Suprapubic skin (tissue), 4 donors: ENCODE data around the gene DCAF10. TPM values are rescaled to one million over a fixed set of nuclear protein-coding genes. Genes with fewer than 3 reads are reported as not detected.
"Not testable (repeated sequence)": the region's sequence is repeated elsewhere in the genome, so short reads cannot be mapped to it uniquely, and the experiment has no call there.

Experiments used
- DNase-seq, 2 donors: peaks; one replicate each; pipeline ENCODE4 v3.0.0-alpha.2; 2019; ENCODE audit warnings: low spot score in 2 of 2
- H3K27ac ChIP-seq: fragments of 200-600 bp; sonication (generic); one replicate; pipeline ENCODE4 v1.5.1; 2019
- H3K27me3 ChIP-seq: fragments of 200-600 bp; sonication (generic); one replicate; pipeline ENCODE4 v1.5.1; 2019
- H3K36me3 ChIP-seq: fragments of 200-600 bp; sonication (generic); one replicate; pipeline ENCODE4 v1.5.1; 2019
- H3K4me1 ChIP-seq: fragments of 200-600 bp; sonication (generic); one replicate; pipeline ENCODE4 v1.5.1; 2019
- H3K4me3 ChIP-seq: fragments of 200-600 bp; sonication (generic); one replicate; pipeline ENCODE4 v1.5.1; 2019; ENCODE audit warnings: mild to moderate bottlenecking
- H3K9me3 ChIP-seq: fragments of 200-600 bp; sonication (generic); one replicate; pipeline ENCODE4 v1.5.1; 2019
- EP300 ChIP-seq: sonication (generic); formaldehyde crosslinking; IDR thresholded peaks from one replicate; pipeline ENCODE4 v1.6.1; 2017; ENCODE audit warnings: antibody characterized with exemption
- POLR2A ChIP-seq, 2 donors: fragments of 450-650 bp; IDR thresholded peaks; one replicate each; pipeline ENCODE4 v1.6.1; 2017; ENCODE audit warnings: antibody characterized with exemption in 2 of 2, mild to moderate bottlenecking in 2 of 2, moderate library complexity in 2 of 2
- POLR2AphosphoS5 ChIP-seq, 3 donors: sonication (generic); formaldehyde crosslinking; IDR thresholded peaks; one replicate each; pipeline ENCODE4 v1.6.1; 2017; ENCODE audit warnings: antibody characterized with exemption in 3 of 3
- WGBS: methylation state at CpG from one replicate; pipeline ENCODE4 v1.1.5; 2018; 5-methylcytosine and 5-hydroxymethylcytosine counted together
- total RNA-seq, 4 donors: library from RNA; depleted of rRNA; stranded (reverse); fragments of >200 nt; gene quantifications; one replicate each; pipeline ENCODE4 v1.1.0, GENCODE V29; 2016
- TF ChIP-seq, protein P1 (sequence below), 2 donors: fragments of 200-600 bp in 1 of 2; fragments of 450-650 bp in 1 of 2; sonication (generic) in 1 of 2; IDR thresholded peaks; one replicate each; pipeline ENCODE4 v1.5.1; 2016 to 2019; ENCODE audit warnings: antibody characterized with exemption in 2 of 2, mild to moderate bottlenecking in 1 of 2, moderate library complexity in 1 of 2

The DCAF10 gene
- total RNA-seq, 4 donors from 2014 or later: 21.7 to 47.6 (median 26.6) TPM

DNA sequence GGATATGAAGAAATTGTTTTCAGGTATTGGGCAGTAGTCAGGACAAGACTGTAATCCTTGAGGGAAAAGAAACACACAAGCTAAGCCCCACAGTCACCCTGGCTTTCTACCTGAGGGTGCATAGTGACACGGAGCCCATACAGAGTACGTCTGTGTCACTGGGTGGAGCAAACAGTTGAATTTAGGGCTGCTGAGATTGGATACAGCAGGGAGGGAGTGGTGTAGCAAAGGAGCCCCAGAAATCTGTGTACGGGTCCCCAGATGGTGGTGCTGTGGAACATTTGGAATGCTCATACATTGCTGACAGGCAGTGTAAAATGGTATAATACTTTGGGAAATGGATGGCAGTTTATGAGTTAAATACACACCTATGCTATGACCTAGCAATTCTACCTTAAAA, 41.9 kb upstream of the DCAF10 start:
- H3K36me3 ChIP-seq: peaks cover 5% of the 10 kb centered on the region
- DNase-seq: no peak
- no peak overlapping the region for H3K4me3 ChIP-seq
- no peaks in the 10 kb centered on the region for H3K9me3 ChIP-seq
- no peak overlapping the region for H3K27ac ChIP-seq
- TF ChIP-seq POLR2A (IDR thresholded peaks at IDR 0.05) (no peak), POLR2AphosphoS5 (IDR thresholded peaks at IDR 0.05) (no peak), EP300 (no peak)
- TF ChIP-seq, protein P1, sequence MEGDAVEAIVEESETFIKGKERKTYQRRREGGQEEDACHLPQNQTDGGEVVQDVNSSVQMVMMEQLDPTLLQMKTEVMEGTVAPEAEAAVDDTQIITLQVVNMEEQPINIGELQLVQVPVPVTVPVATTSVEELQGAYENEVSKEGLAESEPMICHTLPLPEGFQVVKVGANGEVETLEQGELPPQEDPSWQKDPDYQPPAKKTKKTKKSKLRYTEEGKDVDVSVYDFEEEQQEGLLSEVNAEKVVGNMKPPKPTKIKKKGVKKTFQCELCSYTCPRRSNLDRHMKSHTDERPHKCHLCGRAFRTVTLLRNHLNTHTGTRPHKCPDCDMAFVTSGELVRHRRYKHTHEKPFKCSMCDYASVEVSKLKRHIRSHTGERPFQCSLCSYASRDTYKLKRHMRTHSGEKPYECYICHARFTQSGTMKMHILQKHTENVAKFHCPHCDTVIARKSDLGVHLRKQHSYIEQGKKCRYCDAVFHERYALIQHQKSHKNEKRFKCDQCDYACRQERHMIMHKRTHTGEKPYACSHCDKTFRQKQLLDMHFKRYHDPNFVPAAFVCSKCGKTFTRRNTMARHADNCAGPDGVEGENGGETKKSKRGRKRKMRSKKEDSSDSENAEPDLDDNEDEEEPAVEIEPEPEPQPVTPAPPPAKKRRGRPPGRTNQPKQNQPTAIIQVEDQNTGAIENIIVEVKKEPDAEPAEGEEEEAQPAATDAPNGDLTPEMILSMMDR (IDR thresholded peaks at IDR 0.05): no peak
- no peaks in the 10 kb centered on the region for H3K27me3 ChIP-seq
- peaks cover 12% of the 10 kb centered on the region for H3K4me1 ChIP-seq
- WGBS: 82% methylated on average over 3 of the region's 3 CpGs

DNA sequence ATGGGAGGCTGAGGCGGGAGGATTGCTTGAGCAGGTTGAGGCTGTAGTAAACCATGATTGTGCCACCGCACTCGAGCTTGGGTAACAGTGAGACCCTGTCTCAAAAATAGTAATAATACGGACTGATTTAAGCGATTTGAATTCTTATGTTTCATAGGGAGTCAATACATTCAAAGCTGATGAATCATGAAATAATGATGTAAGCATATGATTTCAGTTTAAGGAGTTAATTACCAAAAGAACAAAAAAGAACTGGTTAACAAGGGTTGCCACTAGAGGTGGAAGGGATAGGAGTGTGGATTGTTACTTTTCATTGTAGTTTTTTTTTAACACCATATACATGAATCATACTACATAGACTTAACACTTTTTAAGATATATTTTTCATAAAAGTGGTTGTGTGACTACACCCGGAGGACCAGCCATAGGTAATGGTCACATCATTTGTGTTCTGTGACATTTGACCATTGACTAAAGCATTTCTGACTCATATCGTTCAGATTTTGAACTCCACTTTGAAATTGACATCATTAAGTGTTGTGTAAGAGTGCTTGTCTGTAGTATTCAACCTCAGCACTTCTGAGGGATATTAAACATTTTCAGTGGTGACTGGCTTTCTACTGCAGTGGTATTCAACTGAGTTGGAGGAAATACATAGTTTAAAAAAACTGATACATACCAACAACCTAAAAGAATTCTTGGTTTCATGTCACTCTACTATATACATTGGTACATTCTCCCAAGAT, 40.0 kb upstream of the DCAF10 start:
- TF ChIP-seq POLR2AphosphoS5 (IDR thresholded peaks at IDR 0.05): no peak
- no peak for TF ChIP-seq EP300
- TF ChIP-seq, protein P1 (IDR thresholded peaks at IDR 0.05): no peak
- TF ChIP-seq POLR2A (IDR thresholded peaks at IDR 0.05): no peak
- H3K36me3 ChIP-seq: peaks cover 12% of the 10 kb centered on the region
- no peak overlapping the region for H3K4me3 ChIP-seq

DNA sequence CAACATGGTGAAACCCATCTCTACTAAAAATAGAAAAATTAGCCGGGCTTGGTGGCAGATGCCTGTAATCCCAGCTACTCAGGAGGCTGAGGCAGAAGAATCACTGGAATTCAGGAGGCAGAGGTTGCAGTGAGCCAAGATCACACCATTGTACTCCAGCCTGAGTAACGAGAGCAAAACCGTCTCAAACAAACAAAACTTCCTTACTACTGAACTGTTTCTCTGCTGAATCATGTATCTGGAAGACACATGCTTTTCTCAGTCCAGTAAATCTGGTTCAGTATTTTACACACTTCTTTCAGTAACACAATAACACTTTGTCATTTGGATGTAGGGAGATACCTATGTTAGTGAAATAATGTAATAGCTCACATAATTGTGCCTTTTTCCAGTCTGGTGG, 39.1 kb upstream of the DCAF10 start:
- Histone ChIP-seq H3K36me3 (peaks cover 12% of the 10 kb centered on the region), H3K27ac (no peak overlapping the region), H3K27me3 (no peaks in the 10 kb centered on the region), H3K4me3 (no peak overlapping the region), H3K9me3 (no peaks in the 10 kb centered on the region), H3K4me1 (no peaks in the 10 kb centered on the region)
- DNase-seq: no peak
- no peak for TF ChIP-seq POLR2AphosphoS5 (IDR thresholded peaks at IDR 0.05)
- TF ChIP-seq, protein P1 (IDR thresholded peaks at IDR 0.05): no peak
- TF ChIP-seq EP300: no peak
- no peak for TF ChIP-seq POLR2A (IDR thresholded peaks at IDR 0.05)
- WGBS: 69% methylated on average over 3 of the region's 3 CpGs

More for the DNA sequence above, 40.0 kb upstream of the DCAF10 start:
- no peaks in the 10 kb centered on the region for H3K9me3 ChIP-seq
- H3K27me3 ChIP-seq: no peaks in the 10 kb centered on the region
- no peak for DNase-seq
- H3K27ac ChIP-seq: no peak overlapping the region
- H3K4me1 ChIP-seq: no peaks in the 10 kb centered on the region
- 92% methylated on average over 7 of the region's 7 CpGs for WGBS

DNA sequence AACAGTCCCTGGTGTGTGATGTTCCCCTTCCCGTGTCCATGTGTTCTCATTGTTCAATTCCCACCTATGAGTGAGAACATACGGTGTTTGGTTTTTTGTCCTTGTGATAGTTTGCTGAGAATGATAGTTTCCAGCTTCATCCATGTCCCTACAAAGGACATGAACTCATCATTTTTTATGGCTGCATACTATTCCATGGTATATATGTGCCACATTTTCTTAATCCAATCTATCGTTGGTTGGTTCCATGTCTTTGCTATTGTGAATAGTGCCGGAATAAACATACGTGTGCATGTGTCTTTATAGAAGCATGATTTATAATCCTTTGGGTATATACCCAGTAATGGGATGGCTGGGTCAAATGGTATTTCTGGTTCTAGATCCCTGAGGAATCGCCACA, 35.3 kb upstream of the DCAF10 start:
- not testable (repeated sequence) for H3K27ac ChIP-seq, H3K4me3 ChIP-seq, H3K27me3 ChIP-seq, DNase-seq, H3K9me3 ChIP-seq, H3K4me1 ChIP-seq
- 98% methylated on average over 6 of the region's 6 CpGs for WGBS
- peaks cover 12% of the 10 kb centered on the region for H3K36me3 ChIP-seq

DNA sequence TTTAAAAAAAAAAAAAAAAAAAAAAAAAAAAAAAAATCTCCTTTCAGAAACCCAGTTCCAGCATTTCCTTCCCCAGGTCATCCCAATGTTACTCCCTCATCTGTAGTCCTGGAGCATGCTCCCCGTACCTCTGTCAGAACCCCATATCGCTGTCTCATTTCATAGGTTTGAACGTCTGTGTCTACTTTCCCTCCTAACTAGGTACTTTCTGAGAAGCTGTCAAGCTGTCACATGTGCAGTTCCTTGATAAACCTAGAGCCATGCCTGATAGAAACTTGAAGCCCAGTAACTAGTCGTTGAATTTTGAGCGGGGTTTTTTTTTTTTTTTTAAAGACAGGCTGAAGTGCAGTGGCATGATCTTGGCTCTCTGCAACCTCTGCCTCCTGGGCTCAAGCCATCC, 31.3 kb upstream of the DCAF10 start:
- Histone ChIP-seq H3K4me1 (no peaks in the 10 kb centered on the region), H3K36me3 (peaks cover 29% of the 10 kb centered on the region), H3K27me3 (no peaks in the 10 kb centered on the region), H3K4me3 (no peak overlapping the region), H3K27ac (no peak overlapping the region), H3K9me3 (no peaks in the 10 kb centered on the region)
- TF ChIP-seq POLR2AphosphoS5 (IDR thresholded peaks at IDR 0.05) (no peak), EP300 (no peak), POLR2A (IDR thresholded peaks at IDR 0.05) (no peak)
- TF ChIP-seq, protein P1 (IDR thresholded peaks at IDR 0.05): no peak
- DNase-seq: no peak
- 92% methylated on average over 5 of the region's 5 CpGs for WGBS
